Mucosa of stomach (tissue), 1 donor: ENCODE data around the gene FABP2.
"Not testable (repeated sequence)": the region's sequence is repeated elsewhere in the genome, so short reads cannot be mapped to it uniquely, and the experiment has no call there.

ENCODE experiments used
- H3K27me3 ChIP-seq: one replicate; pipeline ENCODE4 v1.7.0; 2013; ENCODE audit warnings: mild to moderate bottlenecking, low read length; ENCODE audit not compliant: control insufficient read depth, insufficient read depth
- H3K36me3 ChIP-seq: one replicate; pipeline ENCODE4 v1.7.0; 2013; ENCODE audit warnings: low read length; ENCODE audit not compliant: control insufficient read depth, insufficient read depth
- H3K4me1 ChIP-seq: one replicate; pipeline ENCODE4 v1.7.0; 2013; ENCODE audit warnings: mild to moderate bottlenecking, low read length; ENCODE audit not compliant: control insufficient read depth, insufficient read depth
- H3K4me3 ChIP-seq: one replicate; pipeline ENCODE4 v1.7.0; 2013; ENCODE audit warnings: low read length
- H3K9ac ChIP-seq: one replicate; pipeline ENCODE4 v1.7.0; 2013; ENCODE audit warnings: mild to moderate bottlenecking, low read length, moderate library complexity
- H3K9me3 ChIP-seq: one replicate; pipeline ENCODE4 v1.7.0; 2013; ENCODE audit warnings: mild to moderate bottlenecking, low read length, moderate library complexity; ENCODE audit not compliant: control insufficient read depth
- donor health status: Pancreatic carcinoma.

Gene FABP2

DNA sequence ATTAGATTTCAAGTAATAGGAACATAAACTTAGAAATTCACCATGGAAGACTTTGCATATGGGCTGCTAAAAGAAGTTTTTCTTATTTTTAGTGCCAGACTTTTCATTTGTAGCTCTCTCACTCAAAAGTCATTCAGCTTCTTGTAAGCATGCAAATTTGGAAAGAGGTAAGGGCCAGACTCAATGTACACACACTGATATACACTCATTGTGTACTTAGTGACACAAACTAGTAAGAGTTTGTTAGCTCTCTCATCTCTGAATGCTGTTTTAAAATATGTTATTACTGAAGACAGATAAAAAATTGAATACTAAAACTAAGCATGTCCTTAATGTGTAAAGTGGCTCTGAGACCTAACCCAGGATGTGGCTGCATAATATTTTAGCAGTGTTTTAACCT, 18.0 kb upstream of the FABP2 start:
- not testable (repeated sequence) for H3K9me3 ChIP-seq, H3K4me3 ChIP-seq, H3K4me1 ChIP-seq, H3K27me3 ChIP-seq, H3K36me3 ChIP-seq, H3K9ac ChIP-seq

DNA sequence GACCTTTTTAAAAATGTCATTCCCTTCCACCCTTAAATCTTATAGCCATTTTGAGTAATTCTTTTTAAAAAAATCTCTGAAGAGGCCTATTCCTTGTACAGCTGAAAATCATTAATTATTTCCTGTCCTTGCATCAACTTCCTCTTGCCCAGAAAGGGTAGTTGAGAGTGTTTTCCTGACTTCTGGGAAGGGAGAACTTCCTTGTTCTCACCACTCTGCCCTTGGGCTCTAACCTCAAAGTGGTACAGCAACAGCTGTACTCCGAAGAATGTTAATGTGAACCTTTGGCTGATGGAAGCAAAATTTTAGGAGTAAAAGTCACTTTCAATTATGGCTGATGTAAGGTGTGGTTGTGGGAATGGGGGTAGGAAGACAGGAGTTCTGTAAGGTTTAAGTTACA, 15.1 kb upstream of the FABP2 start:
- Histone ChIP-seq H3K4me1 (no peaks in the 10 kb centered on the region), H3K9ac (no peak overlapping the region), H3K9me3 (no peaks in the 10 kb centered on the region), H3K4me3 (no peak overlapping the region), H3K36me3 (no peaks in the 10 kb centered on the region), H3K27me3 (no peaks in the 10 kb centered on the region)

- H3K4me1 ChIP-seq, H3K27me3 ChIP-seq, H3K36me3 ChIP-seq, H3K9me3 ChIP-seq, H3K4me3 ChIP-seq, H3K9ac ChIP-seq: not testable (repeated sequence)
Observed at GRCh38 chr4:119336332-119336979, 14.5 kb upstream of the FABP2 start.

GRCh38 chr4:119329835-119330620, 8.1 kb upstream of the FABP2 start:
- Histone ChIP-seq H3K27me3 (no peaks in the 10 kb centered on the region), H3K4me1 (no peaks in the 10 kb centered on the region), H3K36me3 (no peaks in the 10 kb centered on the region), H3K4me3 (no peak overlapping the region), H3K9ac (no peak overlapping the region), H3K9me3 (no peaks in the 10 kb centered on the region)

DNA sequence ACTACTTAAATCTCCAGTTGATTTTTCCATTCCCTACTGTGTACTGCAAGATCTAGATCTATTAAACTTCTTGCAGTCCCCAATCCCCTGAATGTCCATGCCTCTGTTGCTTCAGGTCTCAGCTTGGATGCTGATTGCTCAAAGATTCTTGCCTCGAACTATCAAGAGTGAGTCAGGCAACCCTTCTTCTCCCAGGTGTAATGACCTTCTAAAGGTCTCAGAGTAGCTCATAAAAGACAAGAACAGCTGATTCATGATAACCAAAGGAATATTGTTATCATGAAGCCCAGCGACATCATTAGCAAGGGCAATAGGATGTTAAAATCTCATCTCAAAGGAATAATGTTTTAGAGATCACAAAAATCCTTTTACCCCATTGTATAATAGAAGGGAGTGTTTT, 6.8 kb upstream of the FABP2 start:
- no peaks in the 10 kb centered on the region for H3K36me3 ChIP-seq
- no peaks in the 10 kb centered on the region for H3K4me1 ChIP-seq
- H3K4me3 ChIP-seq: no peak overlapping the region
- no peaks in the 10 kb centered on the region for H3K9me3 ChIP-seq
- no peak overlapping the region for H3K9ac ChIP-seq
- no peaks in the 10 kb centered on the region for H3K27me3 ChIP-seq

DNA sequence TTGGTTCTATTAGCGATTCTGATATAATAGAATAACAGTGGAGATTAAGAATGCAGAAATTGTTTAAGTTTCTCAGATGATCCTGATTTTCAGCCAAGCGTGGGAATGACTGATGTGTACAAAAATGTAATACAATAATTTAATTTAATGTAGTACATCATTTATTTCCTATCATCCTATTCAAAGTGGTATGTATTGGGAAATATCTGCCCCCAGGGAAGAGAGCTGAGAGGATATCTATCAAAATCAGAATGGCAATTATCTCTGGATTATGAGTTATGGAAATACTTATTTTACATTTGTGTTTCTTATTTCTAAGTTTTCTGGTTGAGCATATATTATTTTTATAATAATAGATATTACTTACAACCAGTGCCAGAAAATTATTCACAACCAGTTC, 3.9 kb downstream of the FABP2 start:
- Histone ChIP-seq H3K4me1 (no peaks in the 10 kb centered on the region), H3K4me3 (no peak overlapping the region)

DNA sequence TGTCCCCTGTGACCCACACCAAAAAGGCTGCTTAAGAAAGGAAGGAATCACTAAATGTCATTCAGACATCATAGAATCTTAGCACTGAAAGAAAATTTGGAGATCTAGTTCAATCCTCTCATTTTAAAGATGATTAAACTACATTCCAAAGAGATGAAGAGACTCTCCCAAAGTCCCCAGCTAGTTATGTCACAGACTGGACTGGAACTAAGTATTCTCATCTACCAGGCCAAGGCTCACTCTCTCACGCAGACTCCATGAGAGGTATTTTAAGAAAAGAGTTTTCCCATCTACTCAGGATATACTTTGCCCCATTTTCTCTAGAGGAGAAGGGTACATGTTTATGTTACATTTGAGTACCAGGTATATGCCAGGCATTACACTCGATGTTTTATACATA, 6.9 kb downstream of the FABP2 start:
- Histone ChIP-seq H3K9ac (no peak overlapping the region), H3K4me1 (no peaks in the 10 kb centered on the region)

More for the DNA sequence above, 3.9 kb downstream of the FABP2 start:
- Histone ChIP-seq H3K9ac (no peak overlapping the region), H3K27me3 (no peaks in the 10 kb centered on the region), H3K36me3 (no peaks in the 10 kb centered on the region), H3K9me3 (no peaks in the 10 kb centered on the region)

DNA sequence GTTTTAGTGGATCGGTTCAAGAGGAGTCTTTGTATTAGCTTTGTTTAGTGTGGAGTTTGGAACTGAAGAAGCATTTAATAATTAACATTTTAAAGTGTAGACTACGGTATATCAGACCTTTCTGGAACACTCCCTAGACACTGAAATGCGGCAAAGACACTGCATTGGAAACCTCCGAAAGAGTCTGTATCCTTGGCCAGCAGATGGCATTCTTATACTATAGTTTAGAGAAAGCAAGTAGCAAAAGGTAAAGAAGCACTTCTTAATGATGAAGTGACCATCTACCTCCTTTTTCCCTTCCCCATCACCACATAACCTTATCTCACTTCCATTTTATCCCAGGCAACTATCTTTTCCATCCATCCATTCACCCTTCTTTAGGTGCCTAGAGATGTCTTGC, 7.6 kb downstream of the FABP2 start:
- Histone ChIP-seq H3K9me3 (no peaks in the 10 kb centered on the region), H3K4me1 (no peaks in the 10 kb centered on the region), H3K4me3 (no peak overlapping the region), H3K9ac (no peak overlapping the region), H3K27me3 (no peaks in the 10 kb centered on the region), H3K36me3 (no peaks in the 10 kb centered on the region)

More for the DNA sequence above, 6.9 kb downstream of the FABP2 start:
- Histone ChIP-seq H3K9me3 (no peaks in the 10 kb centered on the region), H3K4me3 (no peak overlapping the region), H3K27me3 (no peaks in the 10 kb centered on the region), H3K36me3 (no peaks in the 10 kb centered on the region)

GRCh38 chr4:119313237-119313636, 8.7 kb downstream of the FABP2 start:
- Histone ChIP-seq H3K4me1 (no peaks in the 10 kb centered on the region), H3K9me3 (no peaks in the 10 kb centered on the region), H3K27me3 (no peaks in the 10 kb centered on the region), H3K36me3 (no peaks in the 10 kb centered on the region), H3K4me3 (no peak overlapping the region), H3K9ac (no peak overlapping the region)

GRCh38 chr4:119310826-119311225, 11.1 kb downstream of the FABP2 start:
- Histone ChIP-seq H3K9me3 (no peaks in the 10 kb centered on the region), H3K36me3 (no peaks in the 10 kb centered on the region), H3K4me3 (no peak overlapping the region), H3K27me3 (no peaks in the 10 kb centered on the region), H3K9ac (no peak overlapping the region), H3K4me1 (no peaks in the 10 kb centered on the region)

- no peak overlapping the region for H3K4me3 ChIP-seq
- H3K9ac ChIP-seq: no peak overlapping the region
- H3K9me3 ChIP-seq: no peaks in the 10 kb centered on the region
- H3K4me1 ChIP-seq: no peaks in the 10 kb centered on the region
- no peaks in the 10 kb centered on the region for H3K27me3 ChIP-seq
- no peaks in the 10 kb centered on the region for H3K36me3 ChIP-seq
Observed at GRCh38 chr4:119307606-119308005, 14.3 kb downstream of the FABP2 start.

DNA sequence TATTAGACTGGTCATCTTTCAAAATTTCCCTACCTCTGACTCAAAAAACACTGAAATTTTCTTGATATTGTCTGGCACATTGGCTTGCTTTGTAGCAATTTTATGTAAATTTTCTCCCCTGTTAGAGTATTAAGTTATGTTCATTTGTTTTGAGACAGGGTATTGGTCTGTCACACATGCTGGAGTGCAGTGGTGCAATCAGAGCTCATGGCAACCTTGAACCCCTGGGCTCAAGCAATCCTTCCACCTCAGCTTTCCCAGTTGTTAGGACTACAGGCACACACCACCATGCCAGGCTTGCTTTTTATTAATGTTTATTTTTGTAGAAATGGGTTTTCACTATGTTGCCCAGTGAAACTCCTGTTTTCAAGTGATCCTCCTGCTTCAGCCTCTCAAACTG, 17.5 kb downstream of the FABP2 start:
- Histone ChIP-seq H3K27me3 (no peaks in the 10 kb centered on the region), H3K9ac (no peak overlapping the region), H3K4me3 (no peak overlapping the region), H3K9me3 (no peaks in the 10 kb centered on the region), H3K4me1 (peaks cover 2% of the 10 kb centered on the region), H3K36me3 (no peaks in the 10 kb centered on the region)
